K562 (cell line): ENCODE data around the gene RALGAPA2. TPM values are rescaled to one million over a fixed set of nuclear protein-coding genes. Genes with fewer than 3 reads are reported as not detected.

ENCODE experiments used
- ATF7 ChIP-seq: fragments of 450-650 bp; IDR thresholded peaks from 2 replicates; pipeline ENCODE4 v1.7.1; 2014; ENCODE audit warnings: mild to moderate bottlenecking, moderate library complexity
- HEY1 ChIP-seq: fragments of 250-450 bp; sonication (Bioruptor Pico); IDR thresholded peaks from 2 replicates; pipeline ENCODE4 v1.5.0; 2020; ENCODE audit warnings: mild to moderate bottlenecking, moderate library complexity, borderline replicate concordance
- IFI16 ChIP-seq: fragments of 250-450 bp; sonication (Bioruptor Pico); IDR thresholded peaks from 2 replicates; pipeline ENCODE4 v2.1.2; 2022; ENCODE audit warnings: mild to moderate bottlenecking, inconsistent platforms
- NCOA1 ChIP-seq: fragments of 450-650 bp; IDR thresholded peaks from 2 replicates; pipeline ENCODE4 v1.6.1; 2016; ENCODE audit warnings: low read depth
- NFIX ChIP-seq: fragments of 250-450 bp; sonication (Bioruptor Pico); IDR thresholded peaks from 2 replicates; pipeline ENCODE4 v1.4.0; 2020; ENCODE audit warnings: low read depth, mild to moderate bottlenecking, moderate library complexity
- NFXL1 ChIP-seq: fragments of 450-650 bp; formaldehyde crosslinking; IDR thresholded peaks from 2 replicates; pipeline ENCODE4 v1.4.0; 2021; ENCODE audit warnings: mild to moderate bottlenecking
- PHF8 ChIP-seq: fragments of 200-600 bp; sonication (generic); IDR thresholded peaks from 2 replicates; pipeline ENCODE4 v1.6.1; 2012; ENCODE audit warnings: mixed run types, mild to moderate bottlenecking, inconsistent platforms, low read length, moderate library complexity, borderline replicate concordance
- POLR3G ChIP-seq: IDR thresholded peaks from 2 replicates; pipeline ENCODE4 v1.6.1; 2011; ENCODE audit not compliant: insufficient read length, insufficient replicate concordance; ENCODE audit errors: extremely low read depth
- YBX1 ChIP-seq: fragments of 450-650 bp; IDR thresholded peaks from 2 replicates; pipeline ENCODE4 v1.7.1; 2016; ENCODE audit warnings: mild to moderate bottlenecking
- ZKSCAN8 ChIP-seq: fragments of 200-800 bp; sonication (Bioruptor generic); IDR thresholded peaks from 2 replicates; pipeline ENCODE4 v1.6.1; 2016; ENCODE audit warnings: missing genetic modification characterization, missing compliant biosample characterization
- ZNF282 ChIP-seq: sonication (generic); formaldehyde crosslinking; IDR thresholded peaks from 2 replicates; pipeline ENCODE4 v1.8.1; 2023; ENCODE audit warnings: missing genetic modification reagents
- ZNF507 ChIP-seq: conservative IDR thresholded peaks from 2 replicates; pipeline ENCODE4 v1.6.1; 2017; ENCODE audit warnings: missing genetic modification characterization, missing compliant biosample characterization
- ZNF79 ChIP-seq: fragments of 250-450 bp; sonication (Bioruptor Pico); IDR thresholded peaks from 2 replicates; pipeline ENCODE4 v1.4.0; 2020; ENCODE audit warnings: low read depth, mild to moderate bottlenecking, moderate library complexity
- polyA plus RNA-seq, 8 experiments: library from polyadenylated mRNA; depleted of rRNA in 4 of 8; stranded (reverse) in 5 of 8; unstranded in 3 of 8; fragments of >200 nt; fragmentation: Nextera tagmentation in 2 of 8; fragmentation: Illumina TruSeq in 1 of 8; extraction: Ambion mirVana in 2 of 8; extraction: Trizol in 1 of 8; gene quantifications; 2 replicates each; pipeline versions ENCODE4 v1.2.1 to v1.2.3, GENCODE V29; 2011 to 2014; ENCODE audit warnings: inconsistent platforms in 1 of 8, missing spikeins in 1 of 8
- total RNA-seq, 7 experiments: library from RNA; depleted of rRNA in 6 of 7; stranded (reverse); fragments of >200 nt in 6 of 7; fragmentation: Illumina TruSeq in 2 of 7; extraction: Trizol in 2 of 7; gene quantifications; 2 replicates each; pipeline versions ENCODE4 v1.2.1 to v1.2.3, GENCODE V29; 2011 to 2021; ENCODE audit warnings: low replicate concordance in 1 of 7
- TF ChIP-seq, protein P1 (sequence below): IDR thresholded peaks from 3 replicates; pipeline ENCODE4 v1.6.1; 2011; ENCODE audit warnings: borderline replicate concordance, mild to moderate bottlenecking, moderate library complexity; ENCODE audit not compliant: insufficient read length; ENCODE audit errors: extremely low read depth
- TF ChIP-seq, protein P2 (sequence below): sonication (generic); formaldehyde crosslinking; IDR thresholded peaks from 2 replicates; pipeline ENCODE4 v1.4.0; 2020; ENCODE audit warnings: mild to moderate bottlenecking, missing genetic modification reagents
- TF ChIP-seq, protein P3 (sequence below): sonication (generic); formaldehyde crosslinking; IDR thresholded peaks from 2 replicates; pipeline ENCODE4 v1.8.0; 2023; ENCODE audit warnings: mild to moderate bottlenecking, missing genetic modification reagents
- TF ChIP-seq, protein P4 (sequence below): fragments of 250-450 bp; sonication (Bioruptor Pico); IDR thresholded peaks from 2 replicates; pipeline ENCODE4 v1.4.0; 2020; ENCODE audit warnings: mild to moderate bottlenecking

RALGAPA2 gene
- total and polyA plus RNA-seq, 9 of the 15 experiments (the other 6 are each of a cell fraction or from before 2014, with no cell fraction given): 0.35 to 2.7 (median 1.4) TPM

DNA sequence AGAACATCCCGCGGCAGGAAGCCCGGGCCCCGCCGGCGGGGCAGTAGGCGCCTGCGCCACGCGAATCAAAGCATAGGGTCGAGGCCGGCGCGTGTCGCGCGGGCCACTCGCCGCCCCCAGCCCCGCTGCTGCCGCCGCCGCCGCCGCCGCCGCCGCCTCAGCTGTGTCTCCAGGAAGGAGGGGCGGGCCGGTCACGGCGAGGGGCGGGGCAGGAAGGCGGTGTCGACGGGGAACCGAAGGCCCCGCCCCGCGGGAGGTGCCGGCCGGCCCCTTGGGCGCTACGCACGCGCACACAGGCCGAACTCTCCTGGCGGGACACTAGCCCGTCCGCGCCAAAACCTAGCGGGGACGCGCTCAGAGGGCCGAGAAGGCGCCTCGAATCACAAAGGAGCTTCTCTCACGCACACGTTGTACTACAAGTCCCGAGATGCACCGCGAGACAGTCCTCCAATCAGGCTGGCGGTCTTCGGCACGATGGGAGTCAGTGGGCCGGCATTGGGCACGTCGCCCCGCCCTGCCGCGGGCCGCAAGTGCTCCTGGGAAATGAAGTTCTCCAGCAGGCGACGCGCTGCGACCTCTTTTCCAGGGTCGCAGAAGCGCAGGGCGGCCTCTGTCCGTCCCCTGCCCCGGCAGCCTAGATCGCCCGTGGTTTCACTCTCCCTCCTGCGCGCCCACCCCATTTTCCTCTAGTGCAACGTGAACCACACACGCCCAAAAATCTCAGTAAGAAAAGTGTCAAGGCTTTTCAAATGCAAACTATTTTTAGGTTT is at the start of gene RALGAPA2 (continued):
- TF ChIP-seq, protein P1, sequence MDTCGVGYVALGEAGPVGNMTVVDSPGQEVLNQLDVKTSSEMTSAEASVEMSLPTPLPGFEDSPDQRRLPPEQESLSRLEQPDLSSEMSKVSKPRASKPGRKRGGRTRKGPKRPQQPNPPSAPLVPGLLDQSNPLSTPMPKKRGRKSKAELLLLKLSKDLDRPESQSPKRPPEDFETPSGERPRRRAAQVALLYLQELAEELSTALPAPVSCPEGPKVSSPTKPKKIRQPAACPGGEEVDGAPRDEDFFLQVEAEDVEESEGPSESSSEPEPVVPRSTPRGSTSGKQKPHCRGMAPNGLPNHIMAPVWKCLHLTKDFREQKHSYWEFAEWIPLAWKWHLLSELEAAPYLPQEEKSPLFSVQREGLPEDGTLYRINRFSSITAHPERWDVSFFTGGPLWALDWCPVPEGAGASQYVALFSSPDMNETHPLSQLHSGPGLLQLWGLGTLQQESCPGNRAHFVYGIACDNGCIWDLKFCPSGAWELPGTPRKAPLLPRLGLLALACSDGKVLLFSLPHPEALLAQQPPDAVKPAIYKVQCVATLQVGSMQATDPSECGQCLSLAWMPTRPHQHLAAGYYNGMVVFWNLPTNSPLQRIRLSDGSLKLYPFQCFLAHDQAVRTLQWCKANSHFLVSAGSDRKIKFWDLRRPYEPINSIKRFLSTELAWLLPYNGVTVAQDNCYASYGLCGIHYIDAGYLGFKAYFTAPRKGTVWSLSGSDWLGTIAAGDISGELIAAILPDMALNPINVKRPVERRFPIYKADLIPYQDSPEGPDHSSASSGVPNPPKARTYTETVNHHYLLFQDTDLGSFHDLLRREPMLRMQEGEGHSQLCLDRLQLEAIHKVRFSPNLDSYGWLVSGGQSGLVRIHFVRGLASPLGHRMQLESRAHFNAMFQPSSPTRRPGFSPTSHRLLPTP: no peak
- no peak for TF ChIP-seq NFXL1 (CRISPR knock-in tag)
- no peak for TF ChIP-seq NFIX (CRISPR knock-in tag)
- peak; percentile 36; the same call in 1 of the 2 replicates for TF ChIP-seq PHF8
- TF ChIP-seq, protein P2, sequence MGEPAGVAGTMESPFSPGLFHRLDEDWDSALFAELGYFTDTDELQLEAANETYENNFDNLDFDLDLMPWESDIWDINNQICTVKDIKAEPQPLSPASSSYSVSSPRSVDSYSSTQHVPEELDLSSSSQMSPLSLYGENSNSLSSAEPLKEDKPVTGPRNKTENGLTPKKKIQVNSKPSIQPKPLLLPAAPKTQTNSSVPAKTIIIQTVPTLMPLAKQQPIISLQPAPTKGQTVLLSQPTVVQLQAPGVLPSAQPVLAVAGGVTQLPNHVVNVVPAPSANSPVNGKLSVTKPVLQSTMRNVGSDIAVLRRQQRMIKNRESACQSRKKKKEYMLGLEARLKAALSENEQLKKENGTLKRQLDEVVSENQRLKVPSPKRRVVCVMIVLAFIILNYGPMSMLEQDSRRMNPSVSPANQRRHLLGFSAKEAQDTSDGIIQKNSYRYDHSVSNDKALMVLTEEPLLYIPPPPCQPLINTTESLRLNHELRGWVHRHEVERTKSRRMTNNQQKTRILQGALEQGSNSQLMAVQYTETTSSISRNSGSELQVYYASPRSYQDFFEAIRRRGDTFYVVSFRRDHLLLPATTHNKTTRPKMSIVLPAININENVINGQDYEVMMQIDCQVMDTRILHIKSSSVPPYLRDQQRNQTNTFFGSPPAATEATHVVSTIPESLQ (CRISPR knock-in tag): no peak
- TF ChIP-seq POLR3G: no peak
- TF ChIP-seq, protein P3, sequence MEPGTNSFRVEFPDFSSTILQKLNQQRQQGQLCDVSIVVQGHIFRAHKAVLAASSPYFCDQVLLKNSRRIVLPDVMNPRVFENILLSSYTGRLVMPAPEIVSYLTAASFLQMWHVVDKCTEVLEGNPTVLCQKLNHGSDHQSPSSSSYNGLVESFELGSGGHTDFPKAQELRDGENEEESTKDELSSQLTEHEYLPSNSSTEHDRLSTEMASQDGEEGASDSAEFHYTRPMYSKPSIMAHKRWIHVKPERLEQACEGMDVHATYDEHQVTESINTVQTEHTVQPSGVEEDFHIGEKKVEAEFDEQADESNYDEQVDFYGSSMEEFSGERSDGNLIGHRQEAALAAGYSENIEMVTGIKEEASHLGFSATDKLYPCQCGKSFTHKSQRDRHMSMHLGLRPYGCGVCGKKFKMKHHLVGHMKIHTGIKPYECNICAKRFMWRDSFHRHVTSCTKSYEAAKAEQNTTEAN (CRISPR knock-in tag): no peak
- TF ChIP-seq, protein P4, sequence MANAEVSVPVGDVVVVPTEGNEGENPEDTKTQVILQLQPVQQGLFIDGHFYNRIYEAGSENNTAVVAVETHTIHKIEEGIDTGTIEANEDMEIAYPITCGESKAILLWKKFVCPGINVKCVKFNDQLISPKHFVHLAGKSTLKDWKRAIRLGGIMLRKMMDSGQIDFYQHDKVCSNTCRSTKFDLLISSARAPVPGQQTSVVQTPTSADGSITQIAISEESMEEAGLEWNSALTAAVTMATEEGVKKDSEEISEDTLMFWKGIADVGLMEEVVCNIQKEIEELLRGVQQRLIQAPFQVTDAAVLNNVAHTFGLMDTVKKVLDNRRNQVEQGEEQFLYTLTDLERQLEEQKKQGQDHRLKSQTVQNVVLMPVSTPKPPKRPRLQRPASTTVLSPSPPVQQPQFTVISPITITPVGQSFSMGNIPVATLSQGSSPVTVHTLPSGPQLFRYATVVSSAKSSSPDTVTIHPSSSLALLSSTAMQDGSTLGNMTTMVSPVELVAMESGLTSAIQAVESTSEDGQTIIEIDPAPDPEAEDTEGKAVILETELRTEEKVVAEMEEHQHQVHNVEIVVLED (CRISPR knock-in tag): peak; percentile 90
- TF ChIP-seq ZNF282 (CRISPR knock-in tag): no peak
- no peak for TF ChIP-seq ZNF79 (CRISPR knock-in tag)
- no peak for TF ChIP-seq IFI16 (CRISPR knock-in tag)
- no peak for TF ChIP-seq ZNF507 (tag)
- TF ChIP-seq ZKSCAN8 (CRISPR knock-in tag): no peak
- TF ChIP-seq NCOA1: no peak
- no peak for TF ChIP-seq YBX1
- peak; percentile 55 for TF ChIP-seq ATF7
- TF ChIP-seq HEY1: no peak
